Neutrophil (primary cell): ENCODE data around the gene ZFP92.
A peak's percentile ranks its signal among the peaks of the same experiment; 100 is the strongest.

Experiments
- H3K27ac ChIP-seq: fragments of 200-600 bp; sonication (generic); 2 replicates; pipeline ENCODE4 v1.5.1; 2016; ENCODE audit warnings: mild to moderate bottlenecking, moderate library complexity
- H3K27me3 ChIP-seq: fragments of 200-600 bp; sonication (generic); 2 replicates; pipeline ENCODE4 v1.6.0; 2016; ENCODE audit warnings: mild to moderate bottlenecking
- H3K36me3 ChIP-seq: fragments of 200-600 bp; sonication (generic); 2 replicates; pipeline ENCODE4 v1.5.1; 2017
- H3K4me1 ChIP-seq, 2 experiments: fragments of 200-600 bp in 1 of 2; sonication (generic) in 1 of 2; 1 replicate in 1 of 2; 2 replicates in 1 of 2; pipeline versions ENCODE4 v1.5.1 to v1.6.1; 2013 to 2016; ENCODE audit warnings: low read depth in 1 of 2, low read length in 1 of 2, mild to moderate bottlenecking in 1 of 2, moderate library complexity in 1 of 2; ENCODE audit not compliant: control insufficient read depth in 1 of 2, insufficient read depth in 1 of 2
- H3K4me3 ChIP-seq, 2 experiments: fragments of 200-600 bp in 1 of 2; sonication (generic) in 1 of 2; 1 replicate in 1 of 2; 2 replicates in 1 of 2; pipeline ENCODE4 v1.5.1; 2013 to 2016; ENCODE audit warnings: low read depth in 1 of 2, low read length in 1 of 2, mild to moderate bottlenecking in 1 of 2, moderate library complexity in 1 of 2
- H3K9me3 ChIP-seq: fragments of 200-600 bp; sonication (generic); 2 replicates; pipeline ENCODE4 v1.5.1; 2016
- CTCF ChIP-seq: fragments of 200-600 bp; sonication (generic); IDR thresholded peaks from 2 replicates; pipeline ENCODE4 v1.5.1; 2016; ENCODE audit warnings: antibody characterized with exemption

Gene ZFP92

GRCh38 chrX:153410888-153411254 is 401 bp upstream of the ZFP92 start:
- Histone ChIP-seq H3K4me3 (peak overlapping the region in 1 of 2 experiments; percentile 65), H3K27ac (no peak overlapping the region), H3K4me1 (peaks cover 40 to 41% of the 10 kb centered on the region in 2 experiments), H3K27me3 (no peaks in the 10 kb centered on the region), H3K36me3 (no peaks in the 10 kb centered on the region), H3K9me3 (no peaks in the 10 kb centered on the region)
- TF ChIP-seq CTCF, result no peak

- Histone ChIP-seq H3K9me3 (no peaks in the 10 kb centered on the region), H3K36me3 (no peaks in the 10 kb centered on the region), H3K4me3 (peak overlapping the region; percentile 60 to 65), H3K27me3 (no peaks in the 10 kb centered on the region), H3K4me1 (peaks cover 52 to 53% of the 10 kb centered on the region in 2 experiments), H3K27ac (peak overlapping the region; percentile 52)
- no peak for TF ChIP-seq CTCF
These were observed 809 bp downstream of the ZFP92 start for GRCh38 chrX:153411988-153412574.

- H3K9me3 ChIP-seq, result no peaks in the 10 kb centered on the region
- peak overlapping the region in 1 of 2 experiments; percentile 65 for H3K4me3 ChIP-seq
- H3K4me1 ChIP-seq, result peaks cover 53 to 54% of the 10 kb centered on the region in 2 experiments
- no peak overlapping the region for H3K27ac ChIP-seq
- H3K27me3 ChIP-seq, result no peaks in the 10 kb centered on the region
- H3K36me3 ChIP-seq, result no peaks in the 10 kb centered on the region
- no peak for TF ChIP-seq CTCF
These were observed 1.8 kb downstream of the ZFP92 start for GRCh38 chrX:153412746-153413720.

GRCh38 chrX:153413731-153414130 is 2.5 kb downstream of the ZFP92 start:
- no peak for TF ChIP-seq CTCF
- H3K27me3 ChIP-seq, result no peaks in the 10 kb centered on the region
- peaks cover 53 to 54% of the 10 kb centered on the region in 2 experiments for H3K4me1 ChIP-seq
- no peak overlapping the region for H3K27ac ChIP-seq
- no peaks in the 10 kb centered on the region for H3K9me3 ChIP-seq
- H3K4me3 ChIP-seq, result no peak overlapping the region
- H3K36me3 ChIP-seq, result no peaks in the 10 kb centered on the region

- no peaks in the 10 kb centered on the region for H3K27me3 ChIP-seq
- no peak for TF ChIP-seq CTCF
- no peaks in the 10 kb centered on the region for H3K9me3 ChIP-seq
- H3K36me3 ChIP-seq, result peaks cover 10% of the 10 kb centered on the region
- H3K4me1 ChIP-seq, result peaks cover 53 to 54% of the 10 kb centered on the region in 2 experiments
- H3K27ac ChIP-seq, result peak overlapping the region; percentile 53
- no peak overlapping the region for H3K4me3 ChIP-seq
These were observed 3.7 kb downstream of the ZFP92 start for GRCh38 chrX:153414856-153415510.
